Activated T-cell treated with anti-CD3 and anti-CD28 coated beads for 24 hours (primary cell): Measurements from ENCODE around the gene LRCH1.

ENCODE experiments used
- DNase-seq: peaks from one replicate; pipeline ENCODE4 v3.0.0-alpha.2; 2020; ENCODE audit warnings: low read depth

LRCH1 gene

DNA sequence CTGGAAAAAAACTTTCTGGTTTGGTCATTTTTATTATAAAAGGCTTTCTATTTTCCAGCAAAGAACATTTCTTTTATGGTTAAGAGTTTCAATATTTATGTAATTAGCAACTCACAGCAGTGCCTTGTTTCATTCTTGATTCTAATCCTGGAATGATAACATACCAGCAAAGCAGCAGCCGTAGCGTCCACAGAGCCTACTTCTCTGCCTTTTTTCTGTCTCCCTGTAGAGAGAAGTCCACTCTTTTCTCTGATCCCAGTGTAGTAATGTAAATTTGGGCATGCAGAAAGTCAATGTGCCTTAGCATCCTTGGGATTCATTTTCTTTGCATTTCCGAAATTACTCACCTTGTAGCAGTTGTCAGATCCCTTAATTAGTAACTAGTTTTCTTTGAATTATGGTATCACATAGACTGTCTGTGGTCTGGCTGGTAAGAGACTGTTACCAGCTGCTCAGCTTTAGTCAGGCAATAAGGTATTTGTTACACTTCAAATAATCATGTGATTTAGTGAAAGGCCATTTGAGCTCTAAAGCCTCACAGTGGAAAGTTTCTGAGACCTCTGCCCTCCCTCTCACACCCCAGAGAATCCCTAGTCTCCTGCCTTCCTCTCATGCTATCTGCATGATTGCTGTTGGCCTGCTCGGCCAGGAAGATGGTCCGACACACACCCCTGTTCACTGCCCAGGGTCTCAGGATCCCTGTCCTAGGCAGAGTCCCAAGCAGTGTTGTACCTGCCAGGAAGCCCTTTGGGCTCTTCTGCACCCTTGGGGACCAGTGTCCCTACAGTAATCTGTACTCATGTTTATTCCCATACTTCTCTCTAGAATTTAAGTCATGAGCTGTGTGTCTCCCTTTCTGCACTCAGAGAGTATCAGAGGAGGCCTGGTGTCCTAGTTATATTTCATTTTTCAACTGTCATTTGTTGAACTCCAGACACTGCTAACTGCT is 86.3 kb downstream of the LRCH1 start:
- DNase-seq = no peak

DNA sequence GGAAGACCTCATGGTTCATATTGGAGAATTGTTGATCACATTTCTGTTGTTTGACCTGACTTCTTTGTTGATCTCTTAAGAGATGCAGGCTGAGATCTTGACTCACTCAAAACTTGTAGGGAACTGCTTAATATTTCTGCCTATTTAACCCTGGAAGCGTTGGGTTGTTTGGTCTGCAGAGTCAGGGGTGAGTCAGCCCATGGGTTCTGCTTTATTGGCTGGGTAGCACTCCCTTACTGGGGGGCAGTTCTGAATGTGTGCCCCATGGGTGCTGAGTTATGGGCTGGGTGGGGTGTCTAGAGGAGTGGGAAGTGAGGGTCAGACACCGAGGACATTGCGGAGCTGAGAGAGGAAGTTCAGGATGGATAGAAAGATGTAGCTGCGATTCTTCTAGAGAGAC is 87.9 kb downstream of the LRCH1 start:
- DNase-seq = no peak

DNA sequence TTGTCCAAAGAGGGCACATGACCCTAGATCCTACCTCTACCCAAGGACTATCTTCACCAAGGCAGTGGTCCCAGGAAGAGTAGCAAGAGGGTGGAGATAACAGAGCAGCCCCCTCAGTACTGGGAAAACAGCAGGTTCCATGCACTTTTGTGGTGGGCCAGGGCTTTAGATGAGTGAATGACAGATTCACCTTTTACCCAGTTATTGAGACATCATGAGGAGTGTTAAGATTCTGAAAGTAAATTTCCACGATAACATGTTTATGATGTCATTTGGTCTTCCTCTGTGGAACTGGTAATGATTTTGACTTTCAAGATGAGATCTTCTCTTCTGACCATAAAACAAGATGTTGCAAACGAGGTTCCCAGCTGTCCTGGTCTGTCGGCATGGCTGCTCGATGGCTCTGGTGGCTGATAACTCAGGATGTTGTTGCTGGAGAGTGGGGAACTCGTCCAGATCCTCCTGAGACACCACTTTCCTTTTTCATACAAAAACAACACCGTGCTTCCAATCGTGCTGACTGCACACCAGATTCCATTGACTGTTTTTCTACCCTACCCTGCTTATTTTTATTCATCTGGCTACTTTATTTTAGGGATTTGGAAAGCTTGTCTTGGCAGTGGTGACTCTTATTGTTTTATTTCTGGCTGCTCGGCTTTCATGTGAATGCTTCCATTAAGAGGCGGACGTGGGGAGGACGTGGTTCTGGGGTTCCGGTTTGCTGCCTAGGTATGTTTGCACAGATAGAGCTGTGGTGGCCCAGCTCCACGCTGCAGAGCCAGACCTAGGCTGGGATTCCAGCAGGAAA is 88.5 kb downstream of the LRCH1 start:
- DNase-seq = no peak

DNA sequence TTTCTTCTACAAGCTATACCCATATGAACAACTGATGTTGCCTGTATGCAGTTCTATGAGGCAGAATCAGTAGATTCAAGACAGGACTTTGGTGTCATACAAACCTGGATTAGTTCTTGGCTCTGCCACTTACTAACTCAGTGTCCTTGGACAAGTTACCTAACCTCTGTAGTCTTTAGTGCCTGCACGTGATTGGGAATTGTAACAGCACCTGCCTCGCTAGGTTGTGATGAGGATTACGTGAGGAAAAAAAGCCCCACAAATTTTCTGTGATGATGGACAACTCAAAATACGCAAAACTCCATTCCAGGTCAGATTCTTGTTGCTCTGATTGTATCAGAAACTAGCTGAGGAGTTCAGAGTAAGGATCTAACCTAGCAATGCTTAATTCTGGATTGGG is 89.3 kb downstream of the LRCH1 start:
- no peak for DNase-seq

DNA sequence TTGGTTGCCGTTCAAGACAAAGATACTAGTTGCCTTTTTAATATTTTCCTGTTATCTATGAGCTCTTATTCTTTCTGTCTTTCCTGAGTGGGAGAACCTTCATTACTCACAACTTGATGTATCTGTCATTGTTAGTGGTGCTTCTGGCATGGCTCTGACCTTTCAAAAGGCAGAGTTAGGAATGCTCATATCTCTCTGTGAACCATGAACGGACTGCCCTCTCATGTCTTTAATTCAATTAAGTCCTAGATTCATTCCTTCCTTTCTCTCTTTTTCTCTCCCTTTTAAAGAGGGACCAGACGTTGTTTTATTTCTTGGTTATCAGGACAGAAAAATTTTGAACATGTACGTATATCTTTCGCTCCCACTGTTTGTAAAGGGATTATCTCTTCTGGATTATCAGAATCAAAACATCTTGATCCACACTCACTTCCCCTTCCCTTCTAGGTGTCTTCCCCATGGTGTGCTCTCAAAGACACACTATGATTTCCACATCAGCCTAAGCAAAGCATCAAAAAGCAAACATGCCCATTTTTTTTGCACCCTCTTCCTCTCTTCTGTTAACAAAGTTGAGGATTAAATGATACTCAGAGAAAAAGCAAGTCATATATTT is 90.3 kb downstream of the LRCH1 start:
- no peak for DNase-seq

DNA sequence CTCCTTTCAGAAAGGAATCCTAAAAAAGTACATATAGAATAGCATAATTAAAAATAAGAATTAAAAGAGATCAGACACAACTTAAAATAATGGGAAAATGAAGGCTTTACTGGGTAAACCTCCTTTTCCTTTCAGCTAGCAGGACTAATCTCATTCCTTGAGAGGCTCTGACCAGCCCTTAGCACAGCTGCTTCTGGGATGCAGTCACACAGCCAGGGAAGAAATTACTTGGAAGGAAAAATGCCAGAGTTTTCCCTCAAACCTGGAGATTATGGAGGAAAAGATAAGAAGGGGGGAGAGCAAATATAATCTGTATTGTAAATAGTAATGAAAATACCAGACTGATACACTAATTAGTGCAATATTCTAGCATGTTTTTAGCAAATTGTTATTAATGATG is 91.8 kb downstream of the LRCH1 start:
- no peak for DNase-seq

DNA sequence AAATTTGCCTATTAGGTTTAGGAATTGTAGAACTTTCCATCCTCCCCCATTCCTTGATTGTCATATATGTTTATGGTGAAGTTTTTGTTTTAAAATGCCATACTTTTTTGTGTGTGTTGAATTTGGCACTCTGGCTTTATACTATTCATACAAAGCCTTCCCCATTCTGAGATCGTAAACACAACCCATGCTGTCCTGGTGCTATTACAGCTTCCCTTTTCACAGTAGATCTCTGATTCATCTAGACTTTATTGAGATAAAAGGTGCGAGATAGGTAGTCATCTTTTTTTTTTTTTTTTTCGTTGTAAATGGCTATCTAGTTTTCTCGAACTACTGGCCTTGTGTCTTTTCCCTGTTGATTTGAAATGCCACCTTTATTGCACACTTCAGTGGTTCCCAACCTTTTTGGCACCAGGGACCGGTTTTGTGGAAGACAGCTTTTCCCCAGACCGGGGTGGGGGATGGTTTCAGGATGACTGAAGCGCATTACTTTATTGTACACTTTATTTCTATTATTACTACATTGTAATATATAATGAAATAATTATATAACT is 94.6 kb downstream of the LRCH1 start:
- DNase-seq = no peak

DNA sequence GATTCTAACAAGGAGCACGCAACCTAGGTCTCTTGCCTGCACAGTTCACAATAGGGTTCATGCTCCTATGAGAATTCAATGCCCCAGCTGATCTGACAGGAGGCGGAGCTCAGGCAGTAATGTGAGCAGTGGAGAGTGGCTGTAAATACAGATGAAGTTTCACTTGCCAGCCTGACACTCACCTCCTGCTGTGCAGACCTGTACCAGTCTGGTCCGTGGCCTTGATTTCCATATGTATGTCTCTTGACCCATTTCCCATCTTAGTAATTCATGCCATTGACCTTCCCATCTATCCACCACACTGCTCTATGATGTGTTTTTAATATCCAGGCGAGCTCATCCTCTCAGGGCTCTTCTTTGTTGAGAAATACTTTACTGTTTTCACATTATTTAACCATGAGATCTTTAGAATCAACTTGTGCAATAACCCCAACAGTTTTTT is 95.2 kb downstream of the LRCH1 start:
- DNase-seq = no peak

DNA sequence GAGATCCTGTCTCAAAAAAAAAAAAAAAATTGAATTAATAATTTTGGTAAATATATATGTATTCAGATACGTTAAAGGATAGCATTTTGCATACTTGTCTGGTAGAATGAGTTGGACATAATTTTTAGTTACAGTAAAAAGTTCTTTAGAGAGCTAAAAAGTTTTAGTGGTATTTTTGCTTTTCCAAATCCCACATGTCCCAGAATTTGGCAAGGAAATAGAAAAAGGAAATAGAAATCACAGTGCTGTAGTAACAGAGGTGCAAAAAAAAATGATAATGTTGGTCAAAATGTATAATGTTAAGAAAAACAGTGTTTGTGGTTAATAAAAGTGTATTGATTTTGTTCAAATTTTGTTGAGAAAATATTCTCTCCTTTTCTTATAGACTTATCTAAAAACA is 96.8 kb downstream of the LRCH1 start:
- no peak for DNase-seq

DNA sequence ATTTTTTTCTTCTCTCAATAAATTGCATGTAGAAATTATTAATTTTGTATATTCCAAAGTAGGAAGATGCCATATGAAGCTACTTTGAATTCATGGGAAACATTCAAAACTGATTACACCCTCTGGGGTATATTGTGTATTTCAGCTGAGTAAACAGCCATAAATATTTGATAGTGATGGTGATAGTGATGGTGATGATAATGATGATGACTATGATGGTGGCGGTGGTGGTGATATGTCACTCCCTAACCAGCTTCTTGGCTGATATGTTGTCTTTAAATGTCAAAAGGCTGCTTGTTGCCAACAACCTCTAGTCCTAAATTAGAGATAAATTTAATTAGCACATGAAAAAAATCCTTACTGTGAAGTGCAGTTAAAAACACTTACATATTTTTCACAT is 102.0 kb downstream of the LRCH1 start:
- no peak for DNase-seq

DNA sequence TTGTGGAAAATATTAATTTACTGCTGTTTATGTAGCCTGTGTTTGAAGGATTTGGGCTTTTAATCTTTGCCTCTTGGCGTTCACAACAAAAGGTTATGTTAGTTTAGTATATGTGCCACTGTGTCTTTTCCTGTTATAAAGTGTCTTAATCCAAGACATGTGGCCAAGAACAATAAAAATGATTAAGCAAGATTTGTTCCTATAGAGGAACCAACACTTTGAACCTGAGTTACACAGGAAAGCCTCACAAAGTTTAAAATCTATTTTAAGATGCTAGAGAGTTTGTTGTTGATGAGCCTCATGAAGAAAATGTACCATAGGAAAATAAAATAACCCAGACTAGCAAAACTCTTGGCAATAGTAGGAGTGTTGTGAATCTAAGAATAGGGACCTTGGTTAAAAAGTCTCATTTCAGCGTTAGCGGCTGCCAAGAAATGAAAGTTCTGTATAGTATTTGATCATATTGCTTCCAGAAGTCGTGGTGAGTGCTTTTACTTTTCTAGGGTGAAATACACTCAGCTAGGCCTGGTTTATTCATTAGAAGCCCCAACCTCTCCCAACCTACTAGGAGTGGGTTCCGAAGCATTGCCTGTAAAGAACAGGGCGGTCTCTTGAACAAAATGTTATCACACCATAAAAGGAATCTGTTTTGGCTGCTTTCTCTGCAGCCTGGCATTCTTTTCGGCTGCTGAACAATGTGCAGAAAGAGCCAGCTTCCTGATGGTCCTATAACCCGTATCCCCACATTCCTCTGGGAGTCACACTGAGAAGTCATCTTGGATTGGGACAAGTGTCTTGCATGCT is 102.6 kb downstream of the LRCH1 start:
- DNase-seq = no peak

DNA sequence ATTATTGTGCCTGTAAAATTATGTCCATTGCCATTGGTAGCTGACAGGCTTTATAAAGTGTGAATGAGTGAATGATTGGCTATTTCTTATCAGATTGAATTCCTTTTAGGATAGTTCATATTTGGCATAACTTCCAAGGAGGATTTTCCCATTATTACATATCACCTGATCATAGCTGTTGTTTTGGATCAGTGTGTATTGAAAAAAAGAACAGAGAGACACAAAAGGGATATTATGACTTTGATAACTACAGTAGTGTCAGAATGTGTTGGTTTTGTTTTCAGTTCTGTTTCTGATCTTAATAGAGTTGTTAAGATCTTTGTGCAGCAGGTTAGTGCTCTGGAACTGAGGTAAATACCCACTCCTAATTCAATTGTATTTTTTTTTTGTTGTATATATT is 103.8 kb downstream of the LRCH1 start:
- DNase-seq = no peak

DNA sequence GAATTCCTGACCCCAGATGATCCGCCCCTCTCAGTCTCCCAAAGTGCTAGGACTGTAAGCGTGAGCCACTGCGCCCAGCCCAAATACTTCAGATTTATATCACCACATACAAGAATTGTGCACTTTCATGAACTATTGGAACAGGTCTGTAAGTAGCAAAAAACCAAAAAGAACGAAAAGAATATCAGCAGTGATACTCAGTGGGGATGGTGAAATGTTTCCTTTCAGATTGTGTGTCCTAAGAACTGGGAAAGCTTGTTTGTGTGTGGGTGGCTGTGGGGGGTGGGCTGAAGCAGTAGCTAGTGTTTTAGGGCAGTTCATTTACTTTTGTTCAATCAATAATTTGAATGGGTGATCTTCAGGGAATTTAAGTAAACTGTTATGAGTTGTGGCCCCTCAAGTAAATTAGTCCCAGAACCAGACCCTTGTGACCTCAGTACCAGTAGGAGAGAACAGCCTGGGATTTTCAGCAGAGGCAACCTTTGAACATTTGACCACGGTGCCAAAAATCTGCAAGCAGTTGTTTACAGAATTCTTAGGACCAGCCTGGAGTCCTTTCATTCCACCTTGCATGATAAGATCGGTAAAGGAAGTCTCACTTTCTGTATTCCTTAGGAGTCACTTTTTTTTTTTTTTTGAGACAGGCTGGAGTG is 106.6 kb downstream of the LRCH1 start:
- no peak for DNase-seq

DNA sequence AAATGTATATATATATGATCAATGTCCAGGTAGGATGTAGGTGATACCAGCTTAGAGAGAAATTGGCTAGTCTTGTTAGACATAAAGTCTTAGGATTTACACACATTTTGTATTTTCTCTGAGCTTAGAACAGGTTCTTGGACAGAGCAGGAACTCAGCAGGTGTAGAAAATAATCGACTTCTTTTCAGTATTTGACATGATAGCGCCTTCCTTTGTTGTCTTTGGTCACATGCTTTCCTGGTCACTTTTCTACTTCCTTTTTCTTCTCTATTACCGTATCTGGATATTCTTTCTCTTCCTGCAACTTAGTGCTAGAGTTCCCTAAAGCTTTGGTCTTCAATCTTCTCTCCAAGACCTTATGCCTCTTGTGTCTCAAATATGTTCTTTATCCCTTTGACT is 107.4 kb downstream of the LRCH1 start:
- no peak for DNase-seq

DNA sequence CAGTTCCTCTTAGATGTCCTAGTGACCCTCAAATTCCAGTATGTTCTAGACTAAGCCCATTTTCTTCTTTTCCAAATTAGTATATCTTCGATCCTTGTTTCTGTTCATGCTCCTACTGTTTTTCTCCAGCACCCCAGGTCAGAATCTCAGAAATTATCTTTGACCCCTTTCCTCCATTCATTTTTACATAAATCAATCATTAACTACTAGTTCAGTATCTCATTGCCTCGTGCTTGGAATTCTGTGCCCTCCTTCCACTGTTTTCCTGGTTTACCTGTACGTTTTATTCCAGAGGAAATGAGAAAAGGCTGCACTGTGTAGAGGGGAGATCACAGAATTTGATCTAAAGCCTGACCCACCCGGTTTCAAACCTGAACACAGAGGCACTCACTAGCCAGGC is 107.9 kb downstream of the LRCH1 start:
- DNase-seq = no peak

DNA sequence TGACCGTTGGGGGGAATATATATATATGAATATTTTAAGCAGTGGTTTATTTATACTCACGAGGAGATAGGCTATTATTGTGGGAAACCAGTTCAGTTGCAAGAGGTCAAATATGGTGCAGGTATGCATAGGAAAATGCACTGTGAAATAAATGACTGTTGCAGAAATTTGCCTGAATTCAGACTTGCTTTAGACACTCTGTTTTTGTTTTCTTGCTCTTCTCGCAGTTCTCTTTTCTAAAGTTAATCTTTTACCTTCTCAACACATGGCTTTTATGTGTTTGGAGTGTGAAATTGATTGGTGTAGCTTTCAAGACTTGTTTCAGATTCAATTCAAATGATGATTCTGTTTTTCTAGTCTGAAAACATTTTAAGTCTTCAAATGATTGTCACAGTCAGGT is 109.7 kb downstream of the LRCH1 start:
- no peak for DNase-seq

DNA sequence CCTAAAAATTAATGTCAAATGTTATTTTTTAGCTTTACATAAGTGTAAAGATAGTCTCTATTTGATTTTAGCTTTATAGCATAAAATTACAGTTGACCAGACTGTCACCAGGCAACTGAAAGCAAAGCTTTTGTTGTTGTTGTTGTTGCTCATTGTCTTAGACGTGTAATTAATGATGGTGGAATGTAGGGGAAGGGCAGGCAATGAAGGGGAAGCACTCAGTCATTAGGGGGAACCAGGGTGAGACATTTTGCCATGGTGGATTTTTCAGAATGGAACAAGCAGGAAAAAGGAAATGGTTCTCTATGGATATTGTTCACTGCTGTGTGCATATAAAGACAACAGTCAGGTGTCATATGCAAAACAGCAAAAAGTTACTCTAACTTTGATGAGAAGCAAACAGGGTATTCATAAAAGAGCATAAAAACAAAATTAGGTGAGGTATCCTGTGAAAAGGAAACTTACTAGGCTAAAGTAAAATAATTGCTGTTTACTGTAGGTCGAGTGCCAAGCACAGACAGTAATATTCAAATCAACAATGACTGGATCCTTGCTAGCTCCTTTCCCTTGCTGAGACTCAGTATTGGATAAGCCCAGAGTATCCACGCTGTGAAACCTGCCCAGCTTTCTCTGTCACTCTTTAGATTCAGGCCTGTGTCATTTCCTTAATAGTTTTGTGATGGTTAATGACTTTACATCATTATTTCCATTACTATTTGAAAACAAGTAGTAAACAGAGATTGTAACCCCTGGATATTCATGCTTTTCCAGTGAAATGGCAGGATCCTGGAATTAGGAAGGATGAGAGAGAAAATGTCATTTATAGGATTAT is 110.5 kb downstream of the LRCH1 start:
- no peak for DNase-seq

DNA sequence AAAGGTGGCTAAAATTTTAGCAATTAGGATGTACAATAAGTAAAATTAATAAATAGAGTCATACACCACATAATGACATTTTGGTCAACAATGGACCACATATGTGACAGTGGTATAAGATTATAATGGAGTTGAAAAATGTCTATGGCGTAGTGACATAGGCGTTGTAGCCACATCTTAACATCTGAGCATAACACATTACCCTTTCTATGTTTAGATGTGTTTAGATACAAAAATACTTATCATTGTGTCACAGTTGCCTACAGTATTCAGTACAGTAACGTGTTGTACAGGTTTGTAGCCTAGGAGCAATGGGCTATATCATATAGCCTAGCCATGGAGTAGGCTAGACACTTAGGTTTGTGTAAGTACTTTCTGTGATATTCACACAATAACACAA is 111.2 kb downstream of the LRCH1 start:
- DNase-seq = no peak

DNA sequence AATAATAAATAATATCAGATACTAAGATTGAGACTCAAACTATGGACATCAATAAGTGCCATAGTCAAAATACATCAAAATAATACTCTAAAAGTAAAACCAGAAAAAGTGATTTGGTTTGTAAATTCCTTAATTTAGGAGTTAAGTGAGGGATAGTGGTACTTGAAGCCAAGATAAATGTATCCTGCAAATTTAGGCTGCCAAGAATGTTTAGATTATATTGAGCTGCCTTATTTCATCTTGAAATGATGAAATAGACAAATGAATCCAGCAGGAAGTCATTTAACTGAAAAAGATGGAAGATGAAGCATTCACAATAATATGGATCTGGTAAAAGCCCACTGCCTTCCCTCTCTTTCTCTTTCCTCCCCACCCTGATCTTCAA is 112.3 kb downstream of the LRCH1 start:
- DNase-seq = no peak
